OCI-M2 (cell line): ENCODE data around the gene TPRG1L.

Experiments
- DNase-seq: peaks from one replicate; lab custom pipeline; 2025; ENCODE audit not compliant: unreplicated experiment; lab: John Stamatoyannopoulos, UW

Gene TPRG1L

GRCh38 chr1:3627515-3628253 lies 2.9 kb downstream of the TPRG1L start:
- DNase-seq: no peak

- no peak for DNase-seq
Observed at GRCh38 chr1:3628445-3628844, 3.6 kb downstream of the TPRG1L start.

DNA sequence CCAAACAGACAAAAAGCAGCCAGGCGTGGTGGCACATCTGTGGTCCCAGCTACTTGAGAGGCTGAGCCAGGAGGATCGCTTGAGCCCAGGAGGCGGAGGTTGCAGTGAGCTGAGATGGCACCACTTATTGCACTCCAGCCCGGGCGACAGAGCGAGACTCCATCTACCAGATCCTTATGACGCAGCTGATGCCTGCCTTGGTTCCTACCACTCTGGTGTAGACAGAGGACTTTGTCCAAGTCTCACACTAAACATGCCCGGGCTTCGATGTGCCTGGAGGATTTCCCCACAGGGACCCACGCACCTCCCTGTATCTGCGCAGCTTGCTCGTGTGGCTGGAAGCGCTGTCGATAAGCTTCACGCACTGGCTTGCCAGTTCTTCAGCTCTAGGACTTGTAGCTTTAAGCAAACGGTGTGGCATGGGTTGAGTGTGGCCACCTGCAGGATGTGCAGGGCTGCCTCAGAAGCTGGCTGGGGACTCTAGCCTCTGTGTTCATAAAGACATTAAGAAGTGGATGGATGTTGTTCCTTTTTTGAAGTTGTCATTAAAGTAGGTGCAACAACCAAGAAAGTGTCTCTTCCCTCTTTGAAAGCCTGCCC lies 4.8 kb downstream of the TPRG1L start:
- no peak for DNase-seq

GRCh38 chr1:3630161-3630611 lies 5.4 kb downstream of the TPRG1L start:
- no peak for DNase-seq

GRCh38 chr1:3630914-3631313 lies 6.1 kb downstream of the TPRG1L start:
- no peak for DNase-seq

GRCh38 chr1:3631320-3632260 lies 6.8 kb downstream of the TPRG1L start:
- DNase-seq: no peak

DNA sequence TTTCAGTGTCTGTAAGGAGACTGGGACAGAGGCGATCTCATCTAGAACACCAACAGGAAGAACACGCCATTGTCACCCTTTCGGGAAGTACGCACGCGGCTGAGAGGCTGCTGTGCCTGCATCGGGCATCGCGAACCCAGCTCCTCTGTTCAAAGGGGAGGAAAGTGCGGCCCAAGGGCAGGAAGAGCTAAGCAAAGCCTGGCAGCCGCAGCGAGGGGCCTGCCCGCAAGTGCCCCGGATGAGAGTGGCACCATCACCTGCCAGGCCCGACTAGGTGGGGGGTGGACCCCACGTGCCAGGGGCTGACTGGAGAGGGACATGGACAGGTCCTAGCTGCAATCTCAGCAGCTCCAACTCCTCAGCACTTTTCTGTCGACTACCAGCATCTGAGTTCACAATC lies 7.5 kb downstream of the TPRG1L start:
- no peak for DNase-seq

DNA sequence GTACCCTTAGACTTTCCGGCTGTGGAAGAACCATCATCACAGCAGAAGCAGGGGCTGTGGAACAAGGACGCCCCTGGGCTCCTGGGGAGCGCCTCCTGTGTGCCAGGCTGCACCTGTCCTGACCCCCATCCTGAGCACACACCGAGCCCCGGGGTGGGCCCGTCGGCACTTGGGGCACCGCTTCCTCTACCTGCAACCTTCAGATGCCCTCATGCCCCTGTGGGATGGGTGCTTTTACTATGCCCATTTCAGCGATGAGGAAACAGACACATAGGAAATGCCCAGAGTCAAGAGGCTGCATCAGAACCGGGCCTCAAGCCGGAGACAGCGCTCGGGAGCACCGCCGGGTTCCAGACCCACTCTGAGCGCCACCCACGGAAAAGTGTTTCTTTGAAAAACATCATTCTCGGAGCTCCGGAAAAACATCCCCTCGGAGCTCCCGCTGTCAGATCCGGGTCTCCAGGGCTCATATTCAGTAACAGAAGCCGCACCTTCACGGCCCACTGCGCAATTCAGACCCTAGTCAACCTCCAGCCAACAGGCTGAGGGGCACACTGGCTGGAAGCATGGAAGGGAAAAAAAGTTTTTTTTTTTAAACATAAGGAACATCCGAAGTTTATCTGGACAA lies 8.0 kb downstream of the TPRG1L start:
- no peak for DNase-seq

DNA sequence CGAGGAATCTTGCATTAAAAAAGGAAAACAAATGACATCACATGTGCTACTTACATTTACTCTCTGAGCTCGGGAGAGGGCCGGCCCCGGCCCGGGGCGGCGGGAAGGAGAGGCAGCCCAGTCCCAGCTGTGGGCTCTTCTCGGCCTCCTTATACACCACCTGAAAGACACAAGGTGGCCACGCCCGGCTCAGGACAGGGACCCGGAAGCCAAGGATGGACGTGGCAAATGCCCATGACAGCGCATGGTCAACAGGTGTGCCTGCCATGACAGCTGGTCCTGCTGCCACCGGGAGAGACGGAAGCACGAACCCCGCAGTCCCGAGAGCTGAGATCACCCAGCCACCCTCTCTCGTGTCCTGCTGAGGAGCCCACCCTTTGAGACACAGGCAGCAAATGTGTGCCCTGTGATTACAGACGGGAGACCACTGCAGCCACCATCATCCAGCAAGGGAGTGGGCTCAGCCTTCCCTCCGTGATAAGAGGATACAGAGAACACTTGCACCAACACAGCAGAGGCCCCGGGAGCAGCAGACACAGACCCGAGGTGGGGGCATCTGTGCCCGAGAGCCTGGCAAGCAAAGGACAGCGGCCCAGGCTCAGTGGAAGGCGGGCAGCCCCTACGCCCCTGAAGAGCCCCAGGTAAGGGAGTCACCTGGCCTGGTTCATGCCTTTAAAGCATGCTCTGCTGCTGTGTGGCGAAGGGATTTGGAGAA lies 8.7 kb downstream of the TPRG1L start:
- no peak for DNase-seq

- no peak for DNase-seq
Observed at GRCh38 chr1:3634059-3634800, 9.4 kb downstream of the TPRG1L start.

DNA sequence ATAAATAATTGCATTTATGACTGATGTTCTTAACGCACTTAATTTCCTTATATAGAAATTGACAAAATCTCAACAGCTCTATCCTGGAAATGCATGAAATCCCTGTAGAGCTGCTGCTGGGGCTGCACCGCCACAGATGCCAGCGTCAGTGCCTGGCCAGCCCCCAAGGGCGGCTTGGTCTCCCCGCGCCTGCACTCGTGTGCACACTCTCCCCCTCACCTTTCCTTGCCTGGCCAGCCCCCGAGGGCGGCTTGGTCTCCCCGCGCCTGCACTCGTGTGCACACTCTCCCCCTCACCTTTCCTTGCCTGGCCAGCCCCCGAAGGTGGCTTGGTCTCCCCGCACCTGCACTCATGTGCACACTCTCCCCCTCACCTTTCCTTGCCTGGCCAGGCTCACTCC lies 11.3 kb downstream of the TPRG1L start:
- DNase-seq: no peak

DNA sequence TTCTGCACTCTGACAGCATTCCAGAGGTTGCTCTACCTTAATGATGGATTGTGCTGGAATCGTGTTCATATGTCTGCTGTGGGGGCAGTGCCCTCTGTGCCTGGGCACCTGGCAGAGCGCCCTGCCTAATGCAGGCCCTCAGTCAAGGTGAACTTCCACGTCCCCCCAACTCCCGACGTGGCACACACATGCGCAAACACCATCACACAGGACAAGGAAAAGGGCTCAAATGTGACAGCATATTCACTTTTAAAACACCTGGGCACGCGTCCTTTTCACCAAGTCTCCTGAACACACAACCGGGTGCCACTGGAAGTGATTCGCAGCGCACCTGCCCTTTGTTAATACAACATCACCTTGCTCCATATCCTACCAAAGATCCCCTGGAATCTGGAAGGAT lies 11.7 kb downstream of the TPRG1L start:
- DNase-seq: no peak

DNA sequence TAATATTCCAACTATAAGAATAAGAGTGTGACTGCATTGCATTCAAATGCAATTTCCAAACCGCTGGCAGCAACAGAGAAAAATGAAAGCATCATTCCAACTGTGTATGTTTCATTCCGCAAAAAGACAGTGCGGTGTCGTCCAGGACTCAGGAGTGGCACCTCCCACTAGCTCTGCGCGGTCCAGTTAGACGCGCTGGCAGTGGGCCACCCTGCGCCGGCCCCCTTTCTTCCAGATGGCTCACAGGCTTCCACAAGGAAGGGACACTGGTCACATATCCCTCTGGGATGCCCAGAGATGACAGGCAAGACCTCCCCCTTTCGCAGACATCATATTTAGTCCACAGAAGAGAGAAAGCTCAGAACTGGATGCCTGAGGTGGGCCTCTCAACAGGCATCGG lies 13.2 kb downstream of the TPRG1L start:
- no peak for DNase-seq

GRCh38 chr1:3638676-3639075 lies 13.9 kb downstream of the TPRG1L start:
- no peak for DNase-seq

GRCh38 chr1:3639397-3639911 lies 14.6 kb downstream of the TPRG1L start:
- DNase-seq: no peak

- no peak for DNase-seq
Observed at GRCh38 chr1:3640121-3640837, 15.5 kb downstream of the TPRG1L start.

- DNase-seq: no peak
Observed at GRCh38 chr1:3641046-3641760, 16.4 kb downstream of the TPRG1L start.

DNA sequence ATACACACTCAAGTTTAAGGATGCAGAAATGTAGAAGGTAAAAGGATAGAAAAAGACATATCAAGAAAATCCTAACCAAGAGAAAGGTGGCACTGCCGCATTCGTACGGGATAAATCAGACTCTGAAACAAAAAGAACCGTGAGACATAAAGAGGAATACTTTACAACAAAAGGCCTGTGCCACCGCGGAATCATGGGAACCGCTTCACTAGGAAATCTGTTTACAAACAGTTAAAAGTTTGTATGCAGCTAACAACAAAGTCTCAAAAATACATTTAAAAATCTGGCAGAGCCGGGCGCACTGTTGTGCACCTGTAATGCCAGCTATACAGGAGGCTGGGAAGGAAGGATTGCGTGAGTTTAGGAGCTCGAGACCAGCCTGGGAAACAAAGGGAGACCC lies 17.0 kb downstream of the TPRG1L start:
- no peak for DNase-seq
